GM23338 (cell line): ENCODE results near the gene CXorf65. TPM values are rescaled to one million over a fixed set of nuclear protein-coding genes. Genes with fewer than 3 reads are reported as not detected.
A peak's percentile ranks its signal among the peaks of the same experiment; 100 is the strongest.

Experiments
- ATAC-seq: fragments of 200-7000 bp; cut with Tn5 transposase; 3 replicates; pipeline ENCODE4 v1.9.1; 2020
- DNase-seq: peaks from one replicate; pipeline ENCODE4 v3.0.0-alpha.2; 2015; ENCODE audit warnings: low spot score
- H2AFZ ChIP-seq: fragments of 200-600 bp; sonication (generic); 2 replicates; pipeline ENCODE4 v1.8.0; 2016; ENCODE audit warnings: antibody characterized with exemption, mild to moderate bottlenecking, moderate library complexity
- H3F3A ChIP-seq: fragments of 200-600 bp; sonication (generic); replicated peaks from 2 replicates; pipeline ENCODE4 v1.8.0; 2017; ENCODE audit warnings: antibody characterized with exemption, mixed run types, low read depth
- H3K27ac ChIP-seq: fragments of 200-600 bp; sonication (generic); 2 replicates; pipeline ENCODE4 v1.6.1; 2016; ENCODE audit warnings: low read depth
- H3K27me3 ChIP-seq: fragments of 200-600 bp; sonication (generic); 2 replicates; pipeline ENCODE4 v1.8.0; 2016; ENCODE audit warnings: mild to moderate bottlenecking, mixed run types, moderate library complexity; ENCODE audit not compliant: insufficient read depth
- H3K36me3 ChIP-seq: fragments of 200-600 bp; sonication (generic); 2 replicates; pipeline ENCODE4 v1.8.0; 2016; ENCODE audit warnings: mild to moderate bottlenecking; ENCODE audit not compliant: insufficient read depth
- H3K4me1 ChIP-seq: fragments of 200-600 bp; sonication (generic); 2 replicates; pipeline ENCODE4 v1.8.0; 2016; ENCODE audit warnings: mild to moderate bottlenecking, moderate library complexity; ENCODE audit not compliant: insufficient read depth
- H3K4me2 ChIP-seq: fragments of 200-600 bp; sonication (generic); 2 replicates; pipeline ENCODE4 v1.7.1; 2017; ENCODE audit warnings: mixed run types
- H3K4me3 ChIP-seq: fragments of 200-600 bp; sonication (generic); 2 replicates; pipeline ENCODE4 v1.6.1; 2016; ENCODE audit warnings: mixed run types
- H3K79me2 ChIP-seq: fragments of 200-600 bp; sonication (generic); replicated peaks from 2 replicates; pipeline ENCODE4 v1.8.0; 2017; ENCODE audit warnings: mild to moderate bottlenecking; ENCODE audit not compliant: insufficient read depth
- H3K9me2 ChIP-seq: fragments of 200-600 bp; sonication (generic); 2 replicates; pipeline ENCODE4 v1.8.0; 2017; ENCODE audit not compliant: insufficient read depth
- H4K20me1 ChIP-seq: fragments of 200-600 bp; sonication (generic); replicated peaks from 2 replicates; pipeline ENCODE4 v1.8.0; 2017; ENCODE audit warnings: mild to moderate bottlenecking; ENCODE audit not compliant: insufficient read depth
- H3K27ac Mint-ChIP-seq: 2 replicates; pipeline ENCODE4 v1.8.0; 2020; ENCODE audit warnings: inconsistent platforms, mild to moderate bottlenecking, moderate library complexity, mixed read lengths
- H3K27me3 Mint-ChIP-seq: 3 replicates; pipeline ENCODE4 v1.8.0; 2022; ENCODE audit warnings: low read depth, mild to moderate bottlenecking, moderate library complexity, mixed read lengths, inconsistent platforms; ENCODE audit not compliant: insufficient read depth, poor library complexity
- H3K36me3 Mint-ChIP-seq: 3 replicates; pipeline ENCODE4 v1.8.0; 2021; ENCODE audit warnings: low read depth, mild to moderate bottlenecking, inconsistent platforms, moderate library complexity, mixed read lengths
- H3K4me1 Mint-ChIP-seq: 3 replicates; pipeline ENCODE4 v1.8.0; 2020; ENCODE audit warnings: mild to moderate bottlenecking, inconsistent platforms, mixed read lengths
- H3K4me3 Mint-ChIP-seq: 3 replicates; pipeline ENCODE4 v1.8.0; 2021; ENCODE audit warnings: moderate library complexity, mild to moderate bottlenecking, inconsistent platforms, mixed read lengths
- H3K9me3 Mint-ChIP-seq: 3 replicates; pipeline ENCODE4 v1.8.0; 2020; ENCODE audit warnings: moderate library complexity, mild to moderate bottlenecking, inconsistent platforms, mixed read lengths
- EZH2 ChIP-seq: fragments of 200-600 bp; sonication (generic); IDR thresholded peaks from one replicate; pipeline ENCODE4 v1.8.0; 2017; ENCODE audit warnings: antibody characterized with exemption, mild to moderate bottlenecking, low read depth; ENCODE audit not compliant: unreplicated experiment
- EZH2phosphoT487 ChIP-seq: fragments of 200-600 bp; sonication (generic); IDR thresholded peaks from one replicate; pipeline ENCODE4 v1.8.1; 2018; ENCODE audit warnings: antibody characterized with exemption; ENCODE audit not compliant: unreplicated experiment
- NANOG ChIP-seq: IDR thresholded peaks from 2 replicates; pipeline ENCODE4 v1.6.1; 2016; ENCODE audit warnings: antibody characterized with exemption, borderline replicate concordance
- POLR2AphosphoS5 ChIP-seq: IDR thresholded peaks from 2 replicates; pipeline ENCODE4 v1.6.1; 2016; ENCODE audit warnings: antibody characterized with exemption, low read depth
- ZNF331 ChIP-seq: fragments of 250-450 bp; sonication (Bioruptor Pico); IDR thresholded peaks from 2 replicates; pipeline ENCODE4 v1.5.0; 2020; ENCODE audit warnings: low read depth, mild to moderate bottlenecking, moderate library complexity
- polyA plus RNA-seq: library from polyadenylated mRNA; unstranded; fragments of >200 nt; fragmentation: Nextera tagmentation; extraction: Ambion mirVana; gene quantifications from 2 replicates; pipeline ENCODE4 v1.2.1, GENCODE V29; 2016
- total RNA-seq: library from RNA; depleted of rRNA; stranded (reverse); fragments of >200 nt; shearing (Covaris generic); gene quantifications from 2 replicates; pipeline ENCODE4 v1.2.3, GENCODE V29; 2014
- TF ChIP-seq, protein P1 (sequence below): fragments of 250-450 bp; sonication (Bioruptor Pico); IDR thresholded peaks from 2 replicates; pipeline ENCODE4 v1.5.0; 2020; ENCODE audit warnings: mild to moderate bottlenecking, moderate library complexity
- TF ChIP-seq, protein P2 (sequence below), 2 experiments: fragments of 200-600 bp in 1 of 2; sonication (generic) in 1 of 2; conservative IDR thresholded peaks; 2 replicates each; pipeline versions ENCODE4 v1.5.1 to v1.6.1; 2016 to 2017; ENCODE audit warnings: antibody characterized with exemption in 2 of 2, low read depth in 2 of 2, mild to moderate bottlenecking in 2 of 2, moderate library complexity in 1 of 2

The CXorf65 gene
- total and polyA plus RNA-seq, 2 experiments from 2014 or later: 0.79 TPM; not detected in 1

DNA sequence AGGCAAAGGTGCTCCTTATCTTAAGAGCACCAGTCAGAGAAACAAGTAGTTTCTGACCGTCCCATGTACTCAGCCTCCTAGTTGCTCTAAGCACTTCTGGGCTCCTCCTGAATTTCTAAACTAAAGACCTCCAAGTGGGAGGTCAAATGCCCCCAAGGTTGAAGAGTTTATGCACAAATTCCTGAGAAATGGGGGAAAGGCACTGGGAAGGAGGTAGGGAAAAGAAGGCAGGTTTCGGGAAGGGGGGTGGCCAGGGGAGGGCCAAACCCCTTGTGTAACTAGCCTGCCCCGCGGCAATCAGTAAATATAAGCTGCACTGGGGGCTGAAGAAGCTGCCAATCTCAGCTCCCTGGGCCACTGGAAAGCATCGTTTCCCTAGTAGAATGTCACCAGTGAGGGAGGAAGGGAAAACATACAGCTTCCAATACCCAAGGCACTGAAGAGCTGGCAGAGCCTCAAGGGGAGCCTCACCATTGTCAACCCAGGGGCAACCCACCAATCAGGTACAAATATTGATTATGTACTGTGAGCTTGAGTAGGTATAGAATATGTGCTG, 7.5 kb downstream of the CXorf65 start (continued):
- TF ChIP-seq, protein P1, sequence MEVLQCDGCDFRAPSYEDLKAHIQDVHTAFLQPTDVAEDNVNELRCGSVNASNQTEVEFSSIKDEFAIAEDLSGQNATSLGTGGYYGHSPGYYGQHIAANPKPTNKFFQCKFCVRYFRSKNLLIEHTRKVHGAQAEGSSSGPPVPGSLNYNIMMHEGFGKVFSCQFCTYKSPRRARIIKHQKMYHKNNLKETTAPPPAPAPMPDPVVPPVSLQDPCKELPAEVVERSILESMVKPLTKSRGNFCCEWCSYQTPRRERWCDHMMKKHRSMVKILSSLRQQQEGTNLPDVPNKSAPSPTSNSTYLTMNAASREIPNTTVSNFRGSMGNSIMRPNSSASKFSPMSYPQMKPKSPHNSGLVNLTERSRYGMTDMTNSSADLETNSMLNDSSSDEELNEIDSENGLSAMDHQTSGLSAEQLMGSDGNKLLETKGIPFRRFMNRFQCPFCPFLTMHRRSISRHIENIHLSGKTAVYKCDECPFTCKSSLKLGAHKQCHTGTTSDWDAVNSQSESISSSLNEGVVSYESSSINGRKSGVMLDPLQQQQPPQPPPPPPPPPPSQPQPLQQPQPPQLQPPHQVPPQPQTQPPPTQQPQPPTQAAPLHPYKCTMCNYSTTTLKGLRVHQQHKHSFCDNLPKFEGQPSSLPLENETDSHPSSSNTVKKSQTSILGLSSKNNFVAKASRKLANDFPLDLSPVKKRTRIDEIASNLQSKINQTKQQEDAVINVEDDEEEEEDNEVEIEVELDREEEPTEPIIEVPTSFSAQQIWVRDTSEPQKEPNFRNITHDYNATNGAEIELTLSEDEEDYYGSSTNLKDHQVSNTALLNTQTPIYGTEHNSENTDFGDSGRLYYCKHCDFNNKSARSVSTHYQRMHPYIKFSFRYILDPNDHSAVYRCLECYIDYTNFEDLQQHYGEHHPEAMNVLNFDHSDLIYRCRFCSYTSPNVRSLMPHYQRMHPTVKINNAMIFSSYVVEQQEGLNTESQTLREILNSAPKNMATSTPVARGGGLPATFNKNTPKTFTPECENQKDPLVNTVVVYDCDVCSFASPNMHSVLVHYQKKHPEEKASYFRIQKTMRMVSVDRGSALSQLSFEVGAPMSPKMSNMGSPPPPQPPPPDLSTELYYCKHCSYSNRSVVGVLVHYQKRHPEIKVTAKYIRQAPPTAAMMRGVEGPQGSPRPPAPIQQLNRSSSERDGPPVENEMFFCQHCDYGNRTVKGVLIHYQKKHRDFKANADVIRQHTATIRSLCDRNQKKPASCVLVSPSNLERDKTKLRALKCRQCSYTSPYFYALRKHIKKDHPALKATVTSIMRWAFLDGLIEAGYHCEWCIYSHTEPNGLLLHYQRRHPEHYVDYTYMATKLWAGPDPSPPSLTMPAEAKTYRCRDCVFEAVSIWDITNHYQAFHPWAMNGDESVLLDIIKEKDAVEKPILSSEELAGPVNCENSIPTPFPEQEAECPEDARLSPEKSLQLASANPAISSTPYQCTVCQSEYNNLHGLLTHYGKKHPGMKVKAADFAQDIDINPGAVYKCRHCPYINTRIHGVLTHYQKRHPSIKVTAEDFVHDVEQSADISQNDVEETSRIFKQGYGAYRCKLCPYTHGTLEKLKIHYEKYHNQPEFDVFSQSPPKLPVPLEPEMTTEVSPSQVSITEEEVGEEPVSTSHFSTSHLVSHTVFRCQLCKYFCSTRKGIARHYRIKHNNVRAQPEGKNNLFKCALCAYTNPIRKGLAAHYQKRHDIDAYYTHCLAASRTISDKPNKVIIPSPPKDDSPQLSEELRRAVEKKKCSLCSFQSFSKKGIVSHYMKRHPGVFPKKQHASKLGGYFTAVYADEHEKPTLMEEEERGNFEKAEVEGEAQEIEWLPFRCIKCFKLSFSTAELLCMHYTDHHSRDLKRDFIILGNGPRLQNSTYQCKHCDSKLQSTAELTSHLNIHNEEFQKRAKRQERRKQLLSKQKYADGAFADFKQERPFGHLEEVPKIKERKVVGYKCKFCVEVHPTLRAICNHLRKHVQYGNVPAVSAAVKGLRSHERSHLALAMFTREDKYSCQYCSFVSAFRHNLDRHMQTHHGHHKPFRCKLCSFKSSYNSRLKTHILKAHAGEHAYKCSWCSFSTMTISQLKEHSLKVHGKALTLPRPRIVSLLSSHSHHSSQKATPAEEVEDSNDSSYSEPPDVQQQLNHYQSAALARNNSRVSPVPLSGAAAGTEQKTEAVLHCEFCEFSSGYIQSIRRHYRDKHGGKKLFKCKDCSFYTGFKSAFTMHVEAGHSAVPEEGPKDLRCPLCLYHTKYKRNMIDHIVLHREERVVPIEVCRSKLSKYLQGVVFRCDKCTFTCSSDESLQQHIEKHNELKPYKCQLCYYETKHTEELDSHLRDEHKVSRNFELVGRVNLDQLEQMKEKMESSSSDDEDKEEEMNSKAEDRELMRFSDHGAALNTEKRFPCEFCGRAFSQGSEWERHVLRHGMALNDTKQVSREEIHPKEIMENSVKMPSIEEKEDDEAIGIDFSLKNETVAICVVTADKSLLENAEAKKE (CRISPR knock-in tag): no peak
- TF ChIP-seq ZNF331: no peak
- TF ChIP-seq, protein P2, sequence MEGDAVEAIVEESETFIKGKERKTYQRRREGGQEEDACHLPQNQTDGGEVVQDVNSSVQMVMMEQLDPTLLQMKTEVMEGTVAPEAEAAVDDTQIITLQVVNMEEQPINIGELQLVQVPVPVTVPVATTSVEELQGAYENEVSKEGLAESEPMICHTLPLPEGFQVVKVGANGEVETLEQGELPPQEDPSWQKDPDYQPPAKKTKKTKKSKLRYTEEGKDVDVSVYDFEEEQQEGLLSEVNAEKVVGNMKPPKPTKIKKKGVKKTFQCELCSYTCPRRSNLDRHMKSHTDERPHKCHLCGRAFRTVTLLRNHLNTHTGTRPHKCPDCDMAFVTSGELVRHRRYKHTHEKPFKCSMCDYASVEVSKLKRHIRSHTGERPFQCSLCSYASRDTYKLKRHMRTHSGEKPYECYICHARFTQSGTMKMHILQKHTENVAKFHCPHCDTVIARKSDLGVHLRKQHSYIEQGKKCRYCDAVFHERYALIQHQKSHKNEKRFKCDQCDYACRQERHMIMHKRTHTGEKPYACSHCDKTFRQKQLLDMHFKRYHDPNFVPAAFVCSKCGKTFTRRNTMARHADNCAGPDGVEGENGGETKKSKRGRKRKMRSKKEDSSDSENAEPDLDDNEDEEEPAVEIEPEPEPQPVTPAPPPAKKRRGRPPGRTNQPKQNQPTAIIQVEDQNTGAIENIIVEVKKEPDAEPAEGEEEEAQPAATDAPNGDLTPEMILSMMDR (conservative IDR thresholded peaks at IDR 0.05; ENCODE audit: low read depth in 2 of 2): no peak
- TF ChIP-seq NANOG: no peak
- TF ChIP-seq POLR2AphosphoS5: no peak

DNA sequence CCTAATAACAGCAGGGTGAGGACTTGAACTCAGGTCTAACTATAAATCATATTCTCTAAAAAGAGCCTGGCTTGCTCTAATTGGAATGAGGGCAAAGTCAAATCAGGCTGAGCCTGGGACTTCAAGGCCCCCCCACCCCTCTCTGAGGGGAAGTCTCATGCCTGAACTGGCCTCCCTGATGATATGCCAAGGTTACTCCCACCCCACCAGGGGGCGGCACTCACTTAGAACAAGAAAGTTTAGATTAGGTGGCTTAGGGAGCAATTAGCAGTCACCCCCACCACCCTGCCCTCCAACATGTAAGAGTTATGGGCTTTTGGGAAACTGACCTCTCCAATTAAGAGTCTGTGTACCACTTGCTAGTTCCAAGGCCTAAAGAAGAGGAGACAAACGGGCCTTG, 8.2 kb downstream of the CXorf65 start:
- no peaks in the 10 kb centered on the region for H3K9me2 ChIP-seq
- peak overlapping the region; percentile 84 for H3K4me2 ChIP-seq
- Mint-ChIP-seq H3K4me1 (peaks cover 39% of the 10 kb centered on the region), H3K27me3 (peaks cover 5% of the 10 kb centered on the region), H3K36me3 (peaks cover 10% of the 10 kb centered on the region; the same call in 1 of the 3 replicates), H3K4me3 (peak overlapping the region; percentile 66), H3K27ac (no peak overlapping the region), H3K9me3 (no peaks in the 10 kb centered on the region; the same call in 2 of the 3 replicates)
- H3F3A ChIP-seq: peaks cover 5% of the 10 kb centered on the region; the same call in 1 of the 2 replicates
- H4K20me1 ChIP-seq: no peaks in the 10 kb centered on the region
- ATAC-seq (no peak), DNase-seq (peak; percentile 32)
- TF ChIP-seq EZH2: no peak
- TF ChIP-seq EZH2phosphoT487: no peak
- TF ChIP-seq, protein P2 (conservative IDR thresholded peaks at IDR 0.05; ENCODE audit: low read depth in 2 of 2): peak; percentile 48 to 67
- peaks cover 4% of the 10 kb centered on the region; the same call in 1 of the 2 replicates for H3K27me3 ChIP-seq
- no peak overlapping the region for H2AFZ ChIP-seq
- peak overlapping the region; percentile 78; the same call in 1 of the 2 replicates for H3K27ac ChIP-seq
- peak overlapping the region; percentile 78 for H3K4me3 ChIP-seq
- peaks cover 44% of the 10 kb centered on the region for H3K4me1 ChIP-seq
- peaks cover 18% of the 10 kb centered on the region for H3K79me2 ChIP-seq
- no peaks in the 10 kb centered on the region for H3K36me3 ChIP-seq
